Smooth muscle cell (in vitro differentiated cells): Measurements from ENCODE around the gene HIBCH. TPM values are rescaled to one million over a fixed set of nuclear protein-coding genes. Genes with fewer than 3 reads are reported as not detected.
"Not testable (repeated sequence)": the region's sequence is repeated elsewhere in the genome, so short reads cannot be mapped to it uniquely, and the experiment has no call there.

ENCODE experiments used
- DNase-seq: peaks from one replicate; lab custom pipeline; 2025; ENCODE audit not compliant: unreplicated experiment; lab: John Stamatoyannopoulos, UW
- H2AFZ ChIP-seq: fragments of 200-600 bp; sonication (generic); 2 replicates; pipeline ENCODE4 v1.6.0; 2016; ENCODE audit warnings: antibody characterized with exemption, low read depth, mild to moderate bottlenecking
- H3F3A ChIP-seq: fragments of 200-600 bp; sonication (generic); 2 replicates; pipeline ENCODE4 v1.6.0; 2017; ENCODE audit warnings: antibody characterized with exemption, low read depth
- H3K27ac ChIP-seq: fragments of 200-600 bp; sonication (generic); 2 replicates; pipeline ENCODE4 v1.5.1; 2016; ENCODE audit warnings: low read depth, mild to moderate bottlenecking
- H3K27me3 ChIP-seq: fragments of 200-600 bp; sonication (generic); 2 replicates; pipeline ENCODE4 v1.6.1; 2016; ENCODE audit warnings: low read depth, mild to moderate bottlenecking
- H3K36me3 ChIP-seq: fragments of 200-600 bp; sonication (generic); 2 replicates; pipeline ENCODE4 v1.5.1; 2016; ENCODE audit warnings: low read depth
- H3K4me1 ChIP-seq: fragments of 200-600 bp; sonication (generic); 2 replicates; pipeline ENCODE4 v1.5.1; 2016; ENCODE audit warnings: low read depth
- H3K4me2 ChIP-seq: fragments of 200-600 bp; sonication (generic); 2 replicates; pipeline ENCODE4 v1.6.0; 2016; ENCODE audit warnings: mild to moderate bottlenecking
- H3K4me3 ChIP-seq: fragments of 200-600 bp; sonication (generic); 2 replicates; pipeline ENCODE4 v1.5.1; 2016; ENCODE audit warnings: mild to moderate bottlenecking
- H3K79me2 ChIP-seq: fragments of 200-600 bp; sonication (generic); 2 replicates; pipeline ENCODE4 v1.6.0; 2016; ENCODE audit warnings: low read depth, mild to moderate bottlenecking
- H3K9ac ChIP-seq: fragments of 200-600 bp; sonication (generic); 2 replicates; pipeline ENCODE4 v1.6.0; 2016; ENCODE audit warnings: low read depth
- H3K9me3 ChIP-seq: fragments of 200-600 bp; sonication (generic); replicated peaks from 2 replicates; pipeline ENCODE4 v1.5.1; 2016; ENCODE audit warnings: low read depth
- H4K20me1 ChIP-seq: fragments of 200-600 bp; sonication (generic); 2 replicates; pipeline ENCODE4 v1.6.0; 2016; ENCODE audit warnings: low read depth
- WGBS: methylation state at CpG from one replicate; pipeline ENCODE4 v1.1.7; 2016; ENCODE audit warnings: low lambda C conversion rate; 5-methylcytosine and 5-hydroxymethylcytosine counted together
- polyA plus RNA-seq: library from polyadenylated mRNA; unstranded; fragments of >200 nt; fragmentation: Nextera tagmentation; extraction: Ambion mirVana; gene quantifications from 2 replicates; pipeline ENCODE4 v1.2.1, GENCODE V29; 2016
- total RNA-seq: library from RNA; depleted of rRNA; stranded (reverse); fragments of >200 nt; gene quantifications from 2 replicates; pipeline ENCODE4 v1.2.3, GENCODE V29; 2014
- TF ChIP-seq, protein P1 (sequence below): fragments of 200-600 bp; sonication (generic); IDR thresholded peaks from 2 replicates; pipeline ENCODE4 v1.5.1; 2017; ENCODE audit warnings: borderline replicate concordance, mild to moderate bottlenecking, antibody characterized with exemption; ENCODE audit not compliant: insufficient read depth, poor library complexity, severe bottlenecking

Gene HIBCH
- total and polyA plus RNA-seq, 2 experiments from 2014 or later: 16.6 to 18.1 TPM

GRCh38 chr2:190270298-190270697 lies 49.3 kb downstream of the HIBCH start:
- no peak for DNase-seq
- no peaks in the 10 kb centered on the region for H4K20me1 ChIP-seq
- H3K4me1 ChIP-seq: no peaks in the 10 kb centered on the region
- no peaks in the 10 kb centered on the region for H3K27me3 ChIP-seq
- H3K27ac ChIP-seq: no peak overlapping the region
- TF ChIP-seq, protein P1, sequence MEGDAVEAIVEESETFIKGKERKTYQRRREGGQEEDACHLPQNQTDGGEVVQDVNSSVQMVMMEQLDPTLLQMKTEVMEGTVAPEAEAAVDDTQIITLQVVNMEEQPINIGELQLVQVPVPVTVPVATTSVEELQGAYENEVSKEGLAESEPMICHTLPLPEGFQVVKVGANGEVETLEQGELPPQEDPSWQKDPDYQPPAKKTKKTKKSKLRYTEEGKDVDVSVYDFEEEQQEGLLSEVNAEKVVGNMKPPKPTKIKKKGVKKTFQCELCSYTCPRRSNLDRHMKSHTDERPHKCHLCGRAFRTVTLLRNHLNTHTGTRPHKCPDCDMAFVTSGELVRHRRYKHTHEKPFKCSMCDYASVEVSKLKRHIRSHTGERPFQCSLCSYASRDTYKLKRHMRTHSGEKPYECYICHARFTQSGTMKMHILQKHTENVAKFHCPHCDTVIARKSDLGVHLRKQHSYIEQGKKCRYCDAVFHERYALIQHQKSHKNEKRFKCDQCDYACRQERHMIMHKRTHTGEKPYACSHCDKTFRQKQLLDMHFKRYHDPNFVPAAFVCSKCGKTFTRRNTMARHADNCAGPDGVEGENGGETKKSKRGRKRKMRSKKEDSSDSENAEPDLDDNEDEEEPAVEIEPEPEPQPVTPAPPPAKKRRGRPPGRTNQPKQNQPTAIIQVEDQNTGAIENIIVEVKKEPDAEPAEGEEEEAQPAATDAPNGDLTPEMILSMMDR: no peak
- no peak overlapping the region for H2AFZ ChIP-seq
- no peaks in the 10 kb centered on the region for H3F3A ChIP-seq
- WGBS: 88% methylated on average over 3 of the region's 3 CpGs
- H3K9me3 ChIP-seq: peaks cover 1% of the 10 kb centered on the region
- peaks cover 4% of the 10 kb centered on the region for H3K36me3 ChIP-seq
- H3K4me3 ChIP-seq: no peak overlapping the region
- H3K4me2 ChIP-seq: no peak overlapping the region
- H3K9ac ChIP-seq: no peak overlapping the region
- no peaks in the 10 kb centered on the region for H3K79me2 ChIP-seq

DNA sequence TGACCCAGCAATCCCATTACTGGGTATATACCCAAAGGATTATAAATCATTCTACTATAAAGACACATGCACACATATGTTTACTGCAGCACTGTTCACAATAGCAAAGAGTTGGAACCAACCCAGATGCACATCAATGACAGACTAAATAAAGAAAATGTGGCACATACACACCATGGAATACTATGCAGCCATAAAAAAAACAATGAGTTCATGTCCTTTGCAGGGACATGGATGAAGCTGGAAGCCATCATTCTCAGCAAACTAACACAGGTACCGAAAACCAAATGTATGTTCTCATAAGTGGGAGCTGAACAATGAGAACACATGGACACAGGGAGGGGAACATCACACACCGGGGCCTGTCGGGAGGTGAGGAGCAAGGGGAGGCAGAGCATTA lies 49.9 kb downstream of the HIBCH start:
- H2AFZ ChIP-seq, H3K27ac ChIP-seq, H3K9me3 ChIP-seq, H3K79me2 ChIP-seq, H3K4me1 ChIP-seq, H3K4me3 ChIP-seq, H3F3A ChIP-seq, DNase-seq, H4K20me1 ChIP-seq, H3K27me3 ChIP-seq, H3K9ac ChIP-seq, H3K36me3 ChIP-seq, H3K4me2 ChIP-seq: not testable (repeated sequence)
- 95% methylated on average over 3 of the region's 3 CpGs for WGBS

GRCh38 chr2:190267302-190267701 lies 52.3 kb downstream of the HIBCH start:
- Histone ChIP-seq H3K79me2 (no peaks in the 10 kb centered on the region), H3K27ac (peak overlapping the region; percentile 1), H3K4me1 (no peaks in the 10 kb centered on the region), H3K4me2 (no peak overlapping the region), H4K20me1 (no peaks in the 10 kb centered on the region), H3K36me3 (peaks cover 7% of the 10 kb centered on the region), H3K27me3 (no peaks in the 10 kb centered on the region), H3F3A (no peaks in the 10 kb centered on the region), H2AFZ (no peak overlapping the region), H3K4me3 (no peak overlapping the region), H3K9ac (no peak overlapping the region), H3K9me3 (peaks cover 4% of the 10 kb centered on the region)
- TF ChIP-seq, protein P1: no peak
- DNase-seq: no peak
- 50% methylated on average over 4 of the region's 4 CpGs for WGBS

- H2AFZ ChIP-seq: no peak overlapping the region
- no peaks in the 10 kb centered on the region for H3K27me3 ChIP-seq
- no peak overlapping the region for H3K4me3 ChIP-seq
- no peak overlapping the region for H3K27ac ChIP-seq
- 99% methylated on average over 9 of the region's 9 CpGs for WGBS
- H3K36me3 ChIP-seq: peaks cover 7% of the 10 kb centered on the region
- TF ChIP-seq, protein P1: no peak
- no peaks in the 10 kb centered on the region for H4K20me1 ChIP-seq
- DNase-seq: no peak
- H3K4me1 ChIP-seq: no peaks in the 10 kb centered on the region
- no peak overlapping the region for H3K4me2 ChIP-seq
- no peaks in the 10 kb centered on the region for H3K79me2 ChIP-seq
- H3K9ac ChIP-seq: no peak overlapping the region
- H3K9me3 ChIP-seq: peaks cover 4% of the 10 kb centered on the region
- no peaks in the 10 kb centered on the region for H3F3A ChIP-seq
These were observed 53.3 kb downstream of the HIBCH start for GRCh38 chr2:190266314-190266713.
